Measurements from ENCODE around the gene KCNJ2. TPM values are rescaled to one million over a fixed set of nuclear protein-coding genes. Genes with fewer than 3 reads are reported as not detected.

The KCNJ2 gene
- total RNA-seq, 1 experiment from 2014 or later: 0.36 TPM

GRCh38 chr17:70173681-70174080 lies 4.3 kb downstream of the KCNJ2 start:
- no peaks in the 10 kb centered on the region for H3K36me3 ChIP-seq (ENCODE audit: low read depth, low read length)
- TF ChIP-seq EZH2 (IDR thresholded peaks at IDR 0.05; ENCODE audit: low read length, unreplicated experiment) (no peak), CTCF (conservative IDR thresholded peaks at IDR 0.05; ENCODE audit: low read depth, low read length) (no peak), EZH2phosphoT487 (IDR thresholded peaks at IDR 0.05; ENCODE audit: borderline replicate concordance, low read length) (no peak)
- H3K4me1 ChIP-seq (ENCODE audit: insufficient read depth, low read length): peaks cover 8% of the 10 kb centered on the region
- no peaks in the 10 kb centered on the region for H3F3A ChIP-seq (ENCODE audit: low read length, unreplicated experiment)
- no peaks in the 10 kb centered on the region for H3K9me2 ChIP-seq (replicated peaks; ENCODE audit: low read length)
- no peak overlapping the region for H3K4me3 ChIP-seq (ENCODE audit: low read length)
- no peak overlapping the region for H2AFZ ChIP-seq (ENCODE audit: low read length)
- H3K79me2 ChIP-seq (ENCODE audit: low read length): no peaks in the 10 kb centered on the region
- ATAC-seq (no peak), DNase-seq (no peak)
- no peaks in the 10 kb centered on the region for H3K9me3 ChIP-seq (ENCODE audit: low read length)
- CTCF ChIA-PET: no interaction called here
- POLR2A ChIA-PET (ENCODE audit: unreplicated experiment): no interaction called here
- no peak overlapping the region for H3K27ac ChIP-seq (ENCODE audit: low read length)
- no peaks in the 10 kb centered on the region for H4K20me1 ChIP-seq (ENCODE audit: low read length)
- no TSS peak for BruUV-seq (replicated peaks)
- no peak overlapping the region for H3K9ac ChIP-seq (ENCODE audit: low read length)
- peaks cover 61% of the 10 kb centered on the region for H3K27me3 ChIP-seq (ENCODE audit: low read length)
- intact Hi-C loops (cut with micrococcal nuclease): no loop called here
- H3K4me2 ChIP-seq (ENCODE audit: low read length): no peak overlapping the region

GRCh38 chr17:70181376-70181775 lies 12.0 kb downstream of the KCNJ2 start:
- CTCF ChIA-PET: interaction anchor here (0.5 kb wide), 1 partner anchor 371 kb away, joined by 4 read pairs; no protein-coding TSS in a partner anchor
- no peak overlapping the region for H3K27ac ChIP-seq (ENCODE audit: low read length)
- H3F3A ChIP-seq (ENCODE audit: low read length, unreplicated experiment): no peaks in the 10 kb centered on the region
- H3K4me1 ChIP-seq (ENCODE audit: insufficient read depth, low read length): peaks cover 23% of the 10 kb centered on the region
- H3K4me3 ChIP-seq (ENCODE audit: low read length): no peak overlapping the region
- no peaks in the 10 kb centered on the region for H3K9me3 ChIP-seq (ENCODE audit: low read length)
- ATAC-seq (no peak), DNase-seq (no peak)
- POLR2A ChIA-PET (ENCODE audit: unreplicated experiment): interaction anchor here (0.6 kb wide), 1 partner anchor 676 kb away, joined by 3 read pairs; no protein-coding TSS in a partner anchor
- H4K20me1 ChIP-seq (ENCODE audit: low read length): no peaks in the 10 kb centered on the region
- no peak overlapping the region for H3K9ac ChIP-seq (ENCODE audit: low read length)
- H3K9me2 ChIP-seq (replicated peaks; ENCODE audit: low read length): no peaks in the 10 kb centered on the region
- no peaks in the 10 kb centered on the region for H3K79me2 ChIP-seq (ENCODE audit: low read length)
- no peak overlapping the region for H2AFZ ChIP-seq (ENCODE audit: low read length)
- no peak for TF ChIP-seq EZH2phosphoT487 (IDR thresholded peaks at IDR 0.05; ENCODE audit: borderline replicate concordance, low read length)
- TF ChIP-seq EZH2 (IDR thresholded peaks at IDR 0.05; ENCODE audit: low read length, unreplicated experiment): no peak
- TF ChIP-seq CTCF (conservative IDR thresholded peaks at IDR 0.05; ENCODE audit: low read depth, low read length): no peak
- intact Hi-C loops (cut with micrococcal nuclease): loop anchor here (5.0 kb wide), 2 partner anchors 226 to 441 kb away; no protein-coding TSS in a partner anchor
- no peaks in the 10 kb centered on the region for H3K36me3 ChIP-seq (ENCODE audit: low read depth, low read length)
- BruUV-seq (replicated peaks): no TSS peak
- H3K27me3 ChIP-seq (ENCODE audit: low read length): peaks cover 17% of the 10 kb centered on the region; the same call in 1 of the 2 replicates
- H3K4me2 ChIP-seq (ENCODE audit: low read length): peak overlapping the region; percentile 50

- Histone ChIP-seq H3K27ac (ENCODE audit: low read length) (no peak overlapping the region), H2AFZ (ENCODE audit: low read length) (no peak overlapping the region), H3K36me3 (ENCODE audit: low read depth, low read length) (no peaks in the 10 kb centered on the region), H3K9me2 (replicated peaks; ENCODE audit: low read length) (no peaks in the 10 kb centered on the region), H3F3A (ENCODE audit: low read length, unreplicated experiment) (no peaks in the 10 kb centered on the region), H3K4me3 (ENCODE audit: low read length) (no peak overlapping the region), H3K9ac (ENCODE audit: low read length) (no peak overlapping the region), H3K4me1 (ENCODE audit: insufficient read depth, low read length) (peaks cover 23% of the 10 kb centered on the region), H3K27me3 (ENCODE audit: low read length) (peaks cover 13% of the 10 kb centered on the region; the same call in 1 of the 2 replicates), H3K9me3 (ENCODE audit: low read length) (no peaks in the 10 kb centered on the region), H3K4me2 (ENCODE audit: low read length) (peak overlapping the region; percentile 50), H4K20me1 (ENCODE audit: low read length) (no peaks in the 10 kb centered on the region), H3K79me2 (ENCODE audit: low read length) (no peaks in the 10 kb centered on the region)
- ChIA-PET POLR2A (ENCODE audit: unreplicated experiment) (interaction anchor here (0.6 kb wide), 2 partner anchors 13 to 676 kb away, joined by 3 read pairs; no protein-coding TSS in a partner anchor), CTCF (interaction anchor here (0.5 to 0.6 kb wide), 2 partner anchors 370 to 440 kb away, joined by 4 to 5 read pairs; no protein-coding TSS in a partner anchor)
- peak; percentile 72 for ATAC-seq
- DNase-seq: peak; percentile 66
- TF ChIP-seq EZH2 (IDR thresholded peaks at IDR 0.05; ENCODE audit: low read length, unreplicated experiment) (no peak), CTCF (conservative IDR thresholded peaks at IDR 0.05; ENCODE audit: low read depth, low read length) (no peak)
- intact Hi-C loops (cut with micrococcal nuclease): loop anchor here (5.0 kb wide), 2 partner anchors 225 to 440 kb away; no protein-coding TSS in a partner anchor
- BruUV-seq (replicated peaks): no TSS peak
These were observed 12.5 kb downstream of the KCNJ2 start for GRCh38 chr17:70181866-70182265.

Data from PC-3 (cell line).